ENCODE data around the gene COMT.

- TF ChIP-seq FOXJ3 (CRISPR knock-in tag; IDR thresholded peaks at IDR 0.05), result no peak
- no peak for TF ChIP-seq KLF6 (CRISPR knock-in tag; IDR thresholded peaks at IDR 0.05; ENCODE audit: borderline replicate concordance)
These were observed 20.8 kb downstream of the COMT start for GRCh38 chr22:19962246-19962908.
